ENCODE data around the gene DPY19L3. TPM values are rescaled to one million over a fixed set of nuclear protein-coding genes. Genes with fewer than 3 reads are reported as not detected.

Gene DPY19L3
- total RNA-seq, 1 donor from 2014 or later: 10.3 TPM

DNA sequence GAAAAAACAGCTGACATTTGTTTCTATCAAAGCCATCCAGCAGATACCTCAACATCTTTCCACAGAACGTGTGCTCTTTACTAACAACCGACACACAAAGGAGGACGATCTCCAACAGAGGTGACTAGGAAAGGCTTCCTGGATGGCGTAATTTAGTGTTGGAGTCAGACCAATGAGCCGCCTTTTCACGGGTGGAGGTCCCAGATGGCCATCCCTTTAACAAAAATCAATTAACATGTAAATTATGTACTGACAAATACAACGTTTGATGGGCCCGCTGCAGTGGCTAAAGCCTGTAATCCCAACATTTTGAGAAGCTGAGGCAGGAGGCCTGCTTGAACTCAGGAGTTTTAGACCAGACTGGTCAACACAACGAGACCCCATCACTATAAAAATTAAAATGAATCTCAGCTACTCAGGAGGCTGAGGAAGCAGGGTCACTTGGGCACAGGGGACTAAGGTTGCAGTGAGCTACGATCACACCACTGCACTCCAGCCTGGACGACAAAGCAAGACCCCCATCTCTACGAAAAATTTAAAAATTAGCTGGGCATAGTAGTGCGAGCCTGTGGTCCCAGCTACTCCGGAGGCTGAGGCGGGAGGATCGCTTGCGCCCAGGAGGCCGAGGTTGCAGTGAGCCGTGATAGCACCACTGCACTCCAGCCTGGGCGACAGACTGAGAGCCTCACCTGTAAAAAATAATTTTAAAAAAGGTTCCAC, 1.2 kb upstream of the DPY19L3 start:
- H3K4me1 ChIP-seq: peaks cover 26% of the 10 kb centered on the region
- H3K27ac ChIP-seq: peak overlapping the region; percentile 98
- TF ChIP-seq, protein P1, sequence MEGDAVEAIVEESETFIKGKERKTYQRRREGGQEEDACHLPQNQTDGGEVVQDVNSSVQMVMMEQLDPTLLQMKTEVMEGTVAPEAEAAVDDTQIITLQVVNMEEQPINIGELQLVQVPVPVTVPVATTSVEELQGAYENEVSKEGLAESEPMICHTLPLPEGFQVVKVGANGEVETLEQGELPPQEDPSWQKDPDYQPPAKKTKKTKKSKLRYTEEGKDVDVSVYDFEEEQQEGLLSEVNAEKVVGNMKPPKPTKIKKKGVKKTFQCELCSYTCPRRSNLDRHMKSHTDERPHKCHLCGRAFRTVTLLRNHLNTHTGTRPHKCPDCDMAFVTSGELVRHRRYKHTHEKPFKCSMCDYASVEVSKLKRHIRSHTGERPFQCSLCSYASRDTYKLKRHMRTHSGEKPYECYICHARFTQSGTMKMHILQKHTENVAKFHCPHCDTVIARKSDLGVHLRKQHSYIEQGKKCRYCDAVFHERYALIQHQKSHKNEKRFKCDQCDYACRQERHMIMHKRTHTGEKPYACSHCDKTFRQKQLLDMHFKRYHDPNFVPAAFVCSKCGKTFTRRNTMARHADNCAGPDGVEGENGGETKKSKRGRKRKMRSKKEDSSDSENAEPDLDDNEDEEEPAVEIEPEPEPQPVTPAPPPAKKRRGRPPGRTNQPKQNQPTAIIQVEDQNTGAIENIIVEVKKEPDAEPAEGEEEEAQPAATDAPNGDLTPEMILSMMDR (IDR thresholded peaks at IDR 0.05): no peak
- TF ChIP-seq POLR2A (IDR thresholded peaks at IDR 0.05) (no peak), POLR2AphosphoS5 (IDR thresholded peaks at IDR 0.05; ENCODE audit: insufficient read depth in 1 of 2, low read depth in 1 of 2) (no peak)
- intact Hi-C loops (cut with DNase I): no loop called here
- DNase-seq (ENCODE audit: extremely low spot score in 2 of 2): no peak
- H3K9me3 ChIP-seq: no peaks in the 10 kb centered on the region
- peak overlapping the region; percentile 84 to 99 for H3K4me3 ChIP-seq
- H3K27me3 ChIP-seq: no peaks in the 10 kb centered on the region
- peaks cover 0 to 6% of the 10 kb centered on the region in 2 donors for H3K36me3 ChIP-seq

DNA sequence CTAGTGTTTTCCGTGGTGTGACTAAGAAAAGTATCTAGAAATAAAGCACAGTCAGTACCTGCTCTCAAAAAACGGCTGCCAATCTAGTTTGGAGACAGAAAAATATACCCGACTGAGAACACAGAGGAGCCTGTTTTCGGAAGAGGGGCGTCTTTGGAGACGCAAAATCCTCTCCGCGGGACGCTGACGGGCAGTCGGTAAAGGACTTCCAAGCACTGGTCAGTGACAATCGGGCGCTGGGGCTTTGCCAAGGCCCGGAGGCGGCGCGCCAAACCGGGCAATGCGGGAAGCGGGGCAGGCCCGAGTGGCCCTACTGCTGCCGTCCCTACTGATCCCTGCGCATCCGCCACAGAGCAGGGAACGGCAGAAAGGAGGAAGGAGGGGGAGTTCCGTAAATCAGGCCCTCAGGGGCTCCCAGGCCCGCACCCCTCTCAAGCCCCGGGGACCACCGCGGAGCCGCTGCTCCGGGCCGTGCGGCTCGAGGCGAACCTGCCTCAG, 588 bp upstream of the DPY19L3 start:
- H3K27ac ChIP-seq: peak overlapping the region; percentile 98
- peak in 1 of 2 donors; percentile 88 for DNase-seq (ENCODE audit: extremely low spot score in 2 of 2)
- intact Hi-C loops (cut with DNase I): no loop called here
- no peak for TF ChIP-seq POLR2A (IDR thresholded peaks at IDR 0.05)
- no peak for TF ChIP-seq POLR2AphosphoS5 (IDR thresholded peaks at IDR 0.05; ENCODE audit: insufficient read depth in 1 of 2, low read depth in 1 of 2)
- TF ChIP-seq, protein P1 (IDR thresholded peaks at IDR 0.05): no peak
- no peaks in the 10 kb centered on the region for H3K27me3 ChIP-seq
- peaks cover 26% of the 10 kb centered on the region for H3K4me1 ChIP-seq
- no peaks in the 10 kb centered on the region for H3K9me3 ChIP-seq
- H3K4me3 ChIP-seq: peak overlapping the region; percentile 84 to 99
- H3K36me3 ChIP-seq: peaks cover 0 to 12% of the 10 kb centered on the region in 2 donors

DNA sequence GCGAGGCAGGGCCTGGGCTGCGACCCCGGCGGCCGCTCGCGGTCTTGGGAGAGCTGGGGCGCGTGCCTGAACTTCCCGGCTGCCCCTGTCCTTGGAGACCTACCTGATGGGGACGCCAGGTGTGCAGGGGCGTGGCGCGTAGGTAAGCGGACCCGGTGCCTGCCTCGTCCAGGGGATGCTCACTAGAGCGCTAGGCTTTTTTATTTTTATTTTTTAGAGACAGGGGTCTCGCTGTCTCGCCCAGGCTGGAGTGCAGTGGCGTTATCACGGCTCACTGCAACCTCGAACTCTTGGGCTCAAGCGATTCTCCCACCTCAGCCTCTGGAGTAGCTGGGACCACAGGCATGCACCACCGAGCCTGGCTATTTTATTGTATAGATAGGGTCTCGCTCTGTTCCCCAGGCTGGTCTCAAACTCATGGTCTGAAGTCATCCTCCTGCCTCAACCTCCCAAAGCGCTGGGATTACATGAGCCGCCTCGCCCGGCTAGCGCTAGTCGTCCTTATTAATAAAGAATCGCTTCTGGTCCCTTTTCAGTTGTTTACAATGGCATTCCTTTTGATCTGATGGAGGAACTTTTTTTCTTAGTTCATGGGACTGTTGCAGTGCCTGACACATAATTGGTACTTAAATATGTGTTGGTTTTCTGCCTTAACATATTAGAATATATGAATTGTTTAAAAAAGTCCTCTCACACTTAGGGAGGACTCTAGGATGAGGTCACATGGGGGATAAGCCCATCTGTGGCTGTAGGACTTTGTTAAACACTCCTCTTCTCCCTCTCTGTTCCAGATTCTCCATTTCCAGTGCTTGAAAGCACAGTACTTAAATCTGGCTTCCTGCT, 812 bp downstream of the DPY19L3 start:
- Histone ChIP-seq H3K9me3 (no peaks in the 10 kb centered on the region), H3K4me1 (peaks cover 26% of the 10 kb centered on the region), H3K27ac (peak overlapping the region; percentile 98), H3K4me3 (peak overlapping the region; percentile 84 to 99), H3K27me3 (no peaks in the 10 kb centered on the region), H3K36me3 (peaks cover 0 to 19% of the 10 kb centered on the region in 2 donors)
- intact Hi-C loops (cut with DNase I): no loop called here
- TF ChIP-seq, protein P1 (IDR thresholded peaks at IDR 0.05): no peak
- TF ChIP-seq POLR2AphosphoS5 (IDR thresholded peaks at IDR 0.05; ENCODE audit: insufficient read depth in 1 of 2, low read depth in 1 of 2) (no peak), POLR2A (IDR thresholded peaks at IDR 0.05) (no peak)
- no peak for DNase-seq (ENCODE audit: extremely low spot score in 2 of 2)

DNA sequence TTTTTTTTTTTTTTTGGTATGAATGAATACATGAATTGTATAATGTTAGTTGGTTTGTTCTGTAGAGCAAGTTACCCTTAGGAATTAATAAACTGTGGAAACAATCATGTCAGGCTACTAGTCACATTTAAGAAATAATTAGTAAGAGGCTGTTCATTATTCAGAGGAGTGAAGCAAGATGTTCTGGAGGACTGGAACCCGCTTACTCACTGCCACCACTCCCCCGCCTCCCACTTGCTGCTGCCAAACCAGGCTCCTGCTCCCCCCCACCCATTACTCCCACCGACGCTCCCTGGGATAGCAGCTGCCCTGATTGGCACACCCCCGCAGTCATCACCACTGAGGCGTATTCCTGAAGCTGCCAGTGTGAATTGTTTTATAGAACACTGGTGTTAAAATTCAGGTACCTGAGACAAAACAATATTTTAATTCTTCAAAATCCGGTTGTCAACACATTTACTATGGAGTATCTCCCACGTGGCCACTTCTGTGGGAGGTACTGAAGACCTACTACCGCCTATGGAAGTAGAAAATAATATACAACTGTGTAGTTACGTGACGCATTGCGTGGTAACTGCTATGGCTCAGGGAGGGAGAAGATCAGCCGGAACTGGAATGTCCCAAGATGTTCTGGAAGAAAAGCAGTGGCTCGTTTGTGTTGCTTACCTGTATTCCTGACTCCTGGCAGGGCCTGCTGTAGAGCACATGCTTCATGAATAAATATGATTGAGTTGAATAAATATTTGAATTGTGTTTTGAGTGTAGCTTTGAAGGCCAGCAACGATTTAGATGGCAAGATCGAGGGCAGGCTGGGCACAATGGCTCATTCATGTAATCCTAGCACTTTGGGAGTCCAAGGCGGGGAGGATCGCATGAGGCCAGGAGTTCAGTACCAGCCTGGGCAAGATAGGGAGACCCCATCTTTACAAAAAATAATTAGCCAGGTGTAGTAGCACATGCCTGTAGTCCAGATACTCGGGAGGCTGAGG, 1.7 kb downstream of the DPY19L3 start:
- Histone ChIP-seq H3K27me3 (no peaks in the 10 kb centered on the region), H3K27ac (no peak overlapping the region), H3K4me1 (peaks cover 26% of the 10 kb centered on the region), H3K36me3 (peaks cover 0 to 27% of the 10 kb centered on the region in 2 donors), H3K4me3 (peak overlapping the region in 1 of 2 donors; percentile 84), H3K9me3 (no peaks in the 10 kb centered on the region)
- DNase-seq (ENCODE audit: extremely low spot score in 2 of 2): peak in 1 of 2 donors; percentile 89
- TF ChIP-seq POLR2AphosphoS5 (IDR thresholded peaks at IDR 0.05; ENCODE audit: insufficient read depth in 1 of 2, low read depth in 1 of 2): no peak
- TF ChIP-seq POLR2A (IDR thresholded peaks at IDR 0.05): no peak
- TF ChIP-seq, protein P1 (IDR thresholded peaks at IDR 0.05): no peak
- intact Hi-C loops (cut with DNase I): no loop called here

Data from vagina (tissue), 2 donors.